ENCODE measurements around the gene MRPL17.
"Not testable (repeated sequence)": the region's sequence is repeated elsewhere in the genome, so short reads cannot be mapped to it uniquely, and the experiment has no call there.

The MRPL17 gene

DNA sequence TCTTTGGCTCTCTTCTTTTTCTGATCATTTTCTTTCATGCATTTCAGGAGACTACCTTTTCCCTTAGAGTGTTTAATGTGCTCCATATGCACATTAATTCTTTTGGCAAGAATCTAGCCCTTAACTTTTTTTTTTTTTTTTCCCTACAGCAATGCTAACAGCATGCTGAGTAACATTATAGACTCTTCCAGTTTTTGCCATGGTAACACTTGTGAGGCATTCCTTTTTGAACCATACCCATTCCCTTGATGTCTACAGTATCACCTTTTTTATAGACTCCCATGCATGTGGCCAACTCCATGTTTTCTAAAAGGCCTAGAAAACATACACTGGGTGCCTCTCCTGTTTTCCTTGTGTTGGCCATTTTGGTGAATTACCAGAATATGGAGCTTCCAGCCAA, 2.9 kb upstream of the MRPL17 start:
- H3K4me3 ChIP-seq (ENCODE audit: low read depth in 1 of 5, low read length in 5 of 5): no peak overlapping the region
- H3K36me3 ChIP-seq (ENCODE audit: control insufficient read depth in 5 of 5, insufficient read depth in 5 of 5, low read length in 5 of 5): peaks cover 0 to 5% (median 4%) of the 10 kb centered on the region in 5 donors
- H3K9ac ChIP-seq (ENCODE audit: low read length in 5 of 5): no peak overlapping the region
- no peaks in the 10 kb centered on the region for H3K9me3 ChIP-seq (ENCODE audit: control insufficient read depth in 5 of 5, low read length in 5 of 5)
- no peak overlapping the region for H3K27ac ChIP-seq (ENCODE audit: low read depth, low read length)
- peaks cover 4 to 24% (median 22%) of the 10 kb centered on the region in 5 donors for H3K4me1 ChIP-seq (ENCODE audit: control insufficient read depth in 5 of 5, insufficient read depth in 5 of 5, low read length in 5 of 5)
- H3K27me3 ChIP-seq (ENCODE audit: control insufficient read depth in 5 of 5, insufficient read depth in 4 of 5, low read length in 5 of 5): no peaks in the 10 kb centered on the region

DNA sequence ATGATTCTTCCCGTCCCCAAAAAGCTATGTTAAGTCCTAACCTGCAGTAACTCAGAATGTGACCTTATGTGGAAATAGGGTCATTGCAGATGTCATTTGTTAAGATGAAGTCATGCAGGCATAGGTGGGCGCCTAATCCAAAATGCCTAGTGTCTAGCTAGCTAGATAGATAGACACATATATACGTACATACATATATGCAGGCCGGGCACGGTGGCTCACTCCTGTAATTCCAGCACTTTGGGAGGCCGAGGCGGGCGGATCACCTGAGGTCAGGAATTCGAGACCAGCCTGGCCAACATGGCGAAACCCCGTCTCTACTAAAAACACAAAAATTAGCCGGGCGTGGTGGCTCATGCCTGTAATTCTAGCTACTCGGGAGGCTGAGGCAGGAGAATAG, 928 bp upstream of the MRPL17 start:
- H3K36me3 ChIP-seq (ENCODE audit: control insufficient read depth in 5 of 5, insufficient read depth in 5 of 5, low read length in 5 of 5); H3K27me3 ChIP-seq (ENCODE audit: control insufficient read depth in 5 of 5, insufficient read depth in 4 of 5, low read length in 5 of 5); H3K27ac ChIP-seq (ENCODE audit: low read depth, low read length); H3K9me3 ChIP-seq (ENCODE audit: control insufficient read depth in 5 of 5, low read length in 5 of 5): not testable (repeated sequence)
- peak overlapping the region in 4 of 5 donors; percentile 50 to 97 (median 84) for H3K4me3 ChIP-seq (ENCODE audit: low read depth in 1 of 5, low read length in 5 of 5)
- peaks cover 4 to 30% (median 23%) of the 10 kb centered on the region in 5 donors for H3K4me1 ChIP-seq (ENCODE audit: control insufficient read depth in 5 of 5, insufficient read depth in 5 of 5, low read length in 5 of 5)
- H3K9ac ChIP-seq (ENCODE audit: low read length in 5 of 5): peak overlapping the region in 2 of 5 donors; percentile 82 to 89

DNA sequence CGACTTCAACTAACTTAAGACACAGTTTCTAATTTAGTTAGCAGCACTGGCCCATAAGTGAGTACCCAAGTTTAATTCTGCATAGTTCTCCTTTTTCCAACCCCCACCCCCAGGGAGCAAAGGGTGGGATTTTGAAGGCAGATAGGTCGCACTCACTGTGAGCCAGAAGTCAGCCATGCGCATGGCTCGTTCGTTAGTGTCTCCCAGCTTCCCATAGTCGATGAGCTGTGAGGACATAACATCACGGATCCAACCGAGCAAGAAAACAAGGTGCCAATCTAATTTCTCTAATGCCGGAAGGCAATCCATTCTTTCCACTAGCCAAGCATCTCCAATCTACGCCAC, 577 bp downstream of the MRPL17 start:
- H3K27me3 ChIP-seq (ENCODE audit: control insufficient read depth in 5 of 5, insufficient read depth in 4 of 5, low read length in 5 of 5): no peaks in the 10 kb centered on the region
- no peaks in the 10 kb centered on the region for H3K9me3 ChIP-seq (ENCODE audit: control insufficient read depth in 5 of 5, low read length in 5 of 5)
- H3K9ac ChIP-seq (ENCODE audit: low read length in 5 of 5): peak overlapping the region; percentile 8 to 95 (median 83)
- peaks cover 0 to 9% (median 4%) of the 10 kb centered on the region in 5 donors for H3K36me3 ChIP-seq (ENCODE audit: control insufficient read depth in 5 of 5, insufficient read depth in 5 of 5, low read length in 5 of 5)
- peaks cover 4 to 30% (median 23%) of the 10 kb centered on the region in 5 donors for H3K4me1 ChIP-seq (ENCODE audit: control insufficient read depth in 5 of 5, insufficient read depth in 5 of 5, low read length in 5 of 5)
- H3K4me3 ChIP-seq (ENCODE audit: low read depth in 1 of 5, low read length in 5 of 5): peak overlapping the region; percentile 80 to 97 (median 93)
- H3K27ac ChIP-seq (ENCODE audit: low read depth, low read length): peak overlapping the region; percentile 86

DNA sequence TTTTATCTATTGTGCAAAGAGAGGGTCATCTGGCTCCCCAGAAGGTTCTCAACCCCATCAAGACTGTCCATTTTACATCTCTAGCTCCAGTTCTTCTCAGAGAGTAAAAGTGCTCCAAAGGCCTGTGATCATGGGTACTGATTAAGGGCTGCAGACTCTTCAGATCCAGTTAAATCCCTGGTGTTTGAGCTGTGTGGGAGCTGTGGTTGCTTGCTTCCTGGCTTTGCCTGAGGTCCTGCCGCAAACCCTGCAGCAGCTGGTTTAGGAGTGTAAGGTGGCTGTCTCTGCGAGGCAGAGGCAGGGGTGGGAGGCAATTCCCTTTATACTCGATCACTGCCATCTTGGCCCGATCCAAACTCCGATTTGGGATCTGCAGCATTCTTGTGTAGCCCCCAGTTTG, 1.2 kb downstream of the MRPL17 start:
- H3K4me1 ChIP-seq (ENCODE audit: control insufficient read depth in 5 of 5, insufficient read depth in 5 of 5, low read length in 5 of 5): peaks cover 4 to 30% (median 23%) of the 10 kb centered on the region in 5 donors
- H3K4me3 ChIP-seq (ENCODE audit: low read depth in 1 of 5, low read length in 5 of 5): peak overlapping the region; percentile 80 to 97 (median 93)
- no peaks in the 10 kb centered on the region for H3K9me3 ChIP-seq (ENCODE audit: control insufficient read depth in 5 of 5, low read length in 5 of 5)
- H3K36me3 ChIP-seq (ENCODE audit: control insufficient read depth in 5 of 5, insufficient read depth in 5 of 5, low read length in 5 of 5): peaks cover 0 to 9% (median 4%) of the 10 kb centered on the region in 5 donors
- peak overlapping the region; percentile 86 for H3K27ac ChIP-seq (ENCODE audit: low read depth, low read length)
- no peaks in the 10 kb centered on the region for H3K27me3 ChIP-seq (ENCODE audit: control insufficient read depth in 5 of 5, insufficient read depth in 4 of 5, low read length in 5 of 5)
- peak overlapping the region; percentile 8 to 95 (median 83) for H3K9ac ChIP-seq (ENCODE audit: low read length in 5 of 5)

DNA sequence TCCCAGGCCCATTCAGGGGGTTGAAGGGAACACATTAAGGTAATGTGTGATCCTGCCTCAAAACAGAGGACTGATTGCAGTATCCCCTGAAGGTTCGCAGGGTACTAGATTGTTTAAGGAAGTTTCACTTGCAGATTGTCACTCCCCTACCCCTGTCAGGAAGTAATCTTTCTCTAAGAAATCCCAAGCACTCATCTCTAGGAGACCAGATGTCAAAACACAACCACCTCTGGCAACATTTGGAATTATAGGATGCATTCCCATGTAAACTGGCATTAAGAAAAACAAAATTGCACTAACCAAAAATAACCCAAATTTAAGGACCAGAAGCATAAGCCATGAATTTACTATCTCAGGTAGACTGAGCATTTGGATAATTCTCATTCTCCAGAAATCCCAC, 1.6 kb downstream of the MRPL17 start:
- H3K4me3 ChIP-seq (ENCODE audit: low read depth in 1 of 5, low read length in 5 of 5): no peak overlapping the region
- peaks cover 4 to 30% (median 23%) of the 10 kb centered on the region in 5 donors for H3K4me1 ChIP-seq (ENCODE audit: control insufficient read depth in 5 of 5, insufficient read depth in 5 of 5, low read length in 5 of 5)
- peak overlapping the region; percentile 14 for H3K27ac ChIP-seq (ENCODE audit: low read depth, low read length)
- peaks cover 0 to 9% (median 4%) of the 10 kb centered on the region in 5 donors for H3K36me3 ChIP-seq (ENCODE audit: control insufficient read depth in 5 of 5, insufficient read depth in 5 of 5, low read length in 5 of 5)
- no peaks in the 10 kb centered on the region for H3K9me3 ChIP-seq (ENCODE audit: control insufficient read depth in 5 of 5, low read length in 5 of 5)
- H3K27me3 ChIP-seq (ENCODE audit: control insufficient read depth in 5 of 5, insufficient read depth in 4 of 5, low read length in 5 of 5): no peaks in the 10 kb centered on the region
- H3K9ac ChIP-seq (ENCODE audit: low read length in 5 of 5): no peak overlapping the region

DNA sequence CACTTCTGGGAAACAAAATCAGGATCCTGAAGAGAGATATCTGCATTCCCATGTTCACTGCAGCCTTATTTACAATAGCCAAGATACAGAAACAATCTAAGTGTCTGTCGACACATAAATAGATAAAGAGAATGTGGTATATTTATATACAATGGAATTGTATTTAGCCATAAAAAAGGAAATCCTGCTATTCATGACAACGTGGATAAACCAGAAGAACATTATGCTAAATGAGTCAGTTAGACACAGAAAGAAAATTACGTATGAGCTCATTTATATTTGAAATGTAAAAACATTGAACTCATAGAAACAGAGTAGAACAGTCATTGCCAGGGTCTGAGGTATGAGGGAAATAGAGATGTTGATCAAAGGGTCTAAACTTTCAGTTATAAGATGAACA, 6.1 kb downstream of the MRPL17 start:
- Histone ChIP-seq H3K4me3 (ENCODE audit: low read depth in 1 of 5, low read length in 5 of 5) (no peak overlapping the region), H3K27ac (ENCODE audit: low read depth, low read length) (no peak overlapping the region), H3K4me1 (ENCODE audit: control insufficient read depth in 5 of 5, insufficient read depth in 5 of 5, low read length in 5 of 5) (peaks cover 2 to 29% (median 15%) of the 10 kb centered on the region in 5 donors), H3K9ac (ENCODE audit: low read length in 5 of 5) (no peak overlapping the region), H3K27me3 (ENCODE audit: control insufficient read depth in 5 of 5, insufficient read depth in 4 of 5, low read length in 5 of 5) (no peaks in the 10 kb centered on the region), H3K9me3 (ENCODE audit: control insufficient read depth in 5 of 5, low read length in 5 of 5) (no peaks in the 10 kb centered on the region), H3K36me3 (ENCODE audit: control insufficient read depth in 5 of 5, insufficient read depth in 5 of 5, low read length in 5 of 5) (peaks cover 0 to 9% (median 4%) of the 10 kb centered on the region in 5 donors)

DNA sequence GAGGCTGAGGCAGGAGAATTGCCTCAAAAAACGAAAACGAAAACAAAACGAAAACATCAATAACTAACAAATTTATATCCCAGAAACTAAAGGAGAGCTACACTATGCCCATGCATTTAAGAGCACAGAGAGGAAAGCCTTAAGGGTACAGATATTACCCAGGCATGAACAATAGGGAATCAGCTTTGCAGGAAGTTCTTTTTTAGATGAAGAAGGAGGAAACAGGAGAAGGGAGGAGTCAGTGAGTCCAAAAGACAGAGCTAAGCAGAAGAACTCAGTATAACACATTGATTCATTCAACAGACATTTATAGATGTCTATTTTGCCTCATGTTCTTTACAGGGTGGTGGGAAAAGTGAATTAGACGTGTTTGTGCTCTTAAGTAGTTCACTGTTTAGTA, 8.3 kb downstream of the MRPL17 start:
- H3K4me1 ChIP-seq (ENCODE audit: control insufficient read depth in 5 of 5, insufficient read depth in 5 of 5, low read length in 5 of 5): peaks cover 0 to 14% (median 8%) of the 10 kb centered on the region in 5 donors
- H3K4me3 ChIP-seq (ENCODE audit: low read depth in 1 of 5, low read length in 5 of 5): no peak overlapping the region
- H3K9ac ChIP-seq (ENCODE audit: low read length in 5 of 5): no peak overlapping the region
- no peaks in the 10 kb centered on the region for H3K9me3 ChIP-seq (ENCODE audit: control insufficient read depth in 5 of 5, low read length in 5 of 5)
- no peaks in the 10 kb centered on the region for H3K36me3 ChIP-seq (ENCODE audit: control insufficient read depth in 5 of 5, insufficient read depth in 5 of 5, low read length in 5 of 5)
- H3K27ac ChIP-seq (ENCODE audit: low read depth, low read length): peak overlapping the region; percentile 34
- H3K27me3 ChIP-seq (ENCODE audit: control insufficient read depth in 5 of 5, insufficient read depth in 4 of 5, low read length in 5 of 5): no peaks in the 10 kb centered on the region

DNA sequence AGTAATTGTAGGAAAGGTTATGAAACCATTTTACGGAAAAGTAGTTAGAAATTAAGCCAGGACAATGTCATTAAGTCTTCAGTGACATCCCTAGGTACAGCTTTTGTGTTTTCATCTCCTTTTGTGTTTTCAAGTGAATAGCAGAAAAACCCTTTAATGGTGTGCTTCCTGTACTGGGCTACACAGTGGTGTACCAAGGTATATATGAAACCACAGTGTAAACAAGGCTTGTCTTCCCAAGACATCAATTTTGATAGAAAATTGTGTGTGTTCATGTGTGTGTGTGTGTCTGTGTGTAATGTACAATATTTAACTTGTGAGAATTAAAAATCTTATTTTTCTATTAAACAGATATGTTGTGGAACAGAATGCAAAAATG, 8.9 kb downstream of the MRPL17 start:
- peaks cover 0 to 14% (median 8%) of the 10 kb centered on the region in 5 donors for H3K4me1 ChIP-seq (ENCODE audit: control insufficient read depth in 5 of 5, insufficient read depth in 5 of 5, low read length in 5 of 5)
- no peak overlapping the region for H3K4me3 ChIP-seq (ENCODE audit: low read depth in 1 of 5, low read length in 5 of 5)
- H3K36me3 ChIP-seq (ENCODE audit: control insufficient read depth in 5 of 5, insufficient read depth in 5 of 5, low read length in 5 of 5): no peaks in the 10 kb centered on the region
- H3K27me3 ChIP-seq (ENCODE audit: control insufficient read depth in 5 of 5, insufficient read depth in 4 of 5, low read length in 5 of 5): no peaks in the 10 kb centered on the region
- no peaks in the 10 kb centered on the region for H3K9me3 ChIP-seq (ENCODE audit: control insufficient read depth in 5 of 5, low read length in 5 of 5)
- peak overlapping the region; percentile 34 for H3K27ac ChIP-seq (ENCODE audit: low read depth, low read length)
- no peak overlapping the region for H3K9ac ChIP-seq (ENCODE audit: low read length in 5 of 5)

DNA sequence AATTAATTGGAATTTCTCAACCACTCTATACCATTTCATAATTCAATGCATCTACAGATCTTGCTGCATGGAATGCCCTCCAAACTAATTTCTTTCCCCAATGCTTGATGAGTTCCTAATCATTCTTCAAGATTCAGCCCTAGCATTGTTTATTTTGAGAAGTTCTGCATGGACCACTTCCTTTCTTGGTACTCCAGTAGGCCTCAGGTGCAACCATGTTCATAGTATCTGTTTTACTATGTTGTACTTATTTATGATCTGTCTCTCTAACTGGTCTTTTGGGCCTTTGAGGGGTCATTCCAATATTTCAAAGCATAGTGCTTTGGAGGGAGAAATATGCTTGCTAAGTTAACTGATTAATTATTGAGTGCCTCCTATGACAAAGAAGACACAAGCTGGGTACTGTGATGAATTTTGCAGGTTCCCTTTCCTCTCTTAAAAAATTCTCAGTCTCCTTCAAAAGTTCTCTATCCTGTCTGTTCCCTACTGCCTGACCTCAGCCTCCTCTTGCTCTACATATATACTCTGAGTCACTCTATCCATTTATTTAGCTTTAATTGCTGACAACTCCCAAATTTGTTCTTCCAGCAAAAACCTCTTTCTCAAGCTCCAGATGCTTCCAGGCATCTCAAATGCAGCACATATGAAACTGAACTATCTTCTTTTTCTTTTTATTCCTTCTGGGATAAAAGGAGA, 9.5 kb downstream of the MRPL17 start:
- H3K9ac ChIP-seq (ENCODE audit: low read length in 5 of 5): no peak overlapping the region
- no peaks in the 10 kb centered on the region for H3K9me3 ChIP-seq (ENCODE audit: control insufficient read depth in 5 of 5, low read length in 5 of 5)
- no peaks in the 10 kb centered on the region for H3K36me3 ChIP-seq (ENCODE audit: control insufficient read depth in 5 of 5, insufficient read depth in 5 of 5, low read length in 5 of 5)
- peaks cover 0 to 14% (median 8%) of the 10 kb centered on the region in 5 donors for H3K4me1 ChIP-seq (ENCODE audit: control insufficient read depth in 5 of 5, insufficient read depth in 5 of 5, low read length in 5 of 5)
- no peaks in the 10 kb centered on the region for H3K27me3 ChIP-seq (ENCODE audit: control insufficient read depth in 5 of 5, insufficient read depth in 4 of 5, low read length in 5 of 5)
- no peak overlapping the region for H3K4me3 ChIP-seq (ENCODE audit: low read depth in 1 of 5, low read length in 5 of 5)
- peak overlapping the region; percentile 34 for H3K27ac ChIP-seq (ENCODE audit: low read depth, low read length)

DNA sequence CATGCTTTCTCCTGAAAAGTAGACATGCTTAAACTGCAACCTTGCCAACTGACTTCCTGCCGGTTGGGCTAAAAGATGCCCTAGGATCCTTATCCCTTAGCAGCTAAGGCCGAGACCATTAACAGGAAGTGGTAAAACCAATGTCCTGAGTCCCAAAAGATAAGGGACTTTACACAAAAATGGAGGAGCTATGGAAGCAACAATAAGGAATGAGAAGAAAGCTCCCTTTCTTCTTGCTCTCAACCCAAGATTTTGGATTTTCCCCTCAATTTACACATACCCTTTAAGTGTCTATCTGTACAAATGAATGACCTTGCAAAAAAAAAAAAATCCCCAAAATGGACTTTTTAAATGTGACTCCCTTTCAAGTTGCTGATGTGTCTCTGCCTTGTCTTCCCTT, 11.1 kb downstream of the MRPL17 start:
- no peak overlapping the region for H3K27ac ChIP-seq (ENCODE audit: low read depth, low read length)
- no peak overlapping the region for H3K9ac ChIP-seq (ENCODE audit: low read length in 5 of 5)
- no peaks in the 10 kb centered on the region for H3K27me3 ChIP-seq (ENCODE audit: control insufficient read depth in 5 of 5, insufficient read depth in 4 of 5, low read length in 5 of 5)
- no peak overlapping the region for H3K4me3 ChIP-seq (ENCODE audit: low read depth in 1 of 5, low read length in 5 of 5)
- H3K9me3 ChIP-seq (ENCODE audit: control insufficient read depth in 5 of 5, low read length in 5 of 5): no peaks in the 10 kb centered on the region
- peaks cover 0 to 17% (median 9%) of the 10 kb centered on the region in 5 donors for H3K4me1 ChIP-seq (ENCODE audit: control insufficient read depth in 5 of 5, insufficient read depth in 5 of 5, low read length in 5 of 5)
- H3K36me3 ChIP-seq (ENCODE audit: control insufficient read depth in 5 of 5, insufficient read depth in 5 of 5, low read length in 5 of 5): no peaks in the 10 kb centered on the region

Measured in subcutaneous abdominal adipose tissue (tissue), 5 donors.